ENCODE data around the gene UBIAD1. TPM values are rescaled to one million over a fixed set of nuclear protein-coding genes. Genes with fewer than 3 reads are reported as not detected.

The UBIAD1 gene
- total and polyA plus RNA-seq, 2 donors (not counting 1 experiment from before 2014, with no cell fraction given): 17.8 to 28.1 TPM

DNA sequence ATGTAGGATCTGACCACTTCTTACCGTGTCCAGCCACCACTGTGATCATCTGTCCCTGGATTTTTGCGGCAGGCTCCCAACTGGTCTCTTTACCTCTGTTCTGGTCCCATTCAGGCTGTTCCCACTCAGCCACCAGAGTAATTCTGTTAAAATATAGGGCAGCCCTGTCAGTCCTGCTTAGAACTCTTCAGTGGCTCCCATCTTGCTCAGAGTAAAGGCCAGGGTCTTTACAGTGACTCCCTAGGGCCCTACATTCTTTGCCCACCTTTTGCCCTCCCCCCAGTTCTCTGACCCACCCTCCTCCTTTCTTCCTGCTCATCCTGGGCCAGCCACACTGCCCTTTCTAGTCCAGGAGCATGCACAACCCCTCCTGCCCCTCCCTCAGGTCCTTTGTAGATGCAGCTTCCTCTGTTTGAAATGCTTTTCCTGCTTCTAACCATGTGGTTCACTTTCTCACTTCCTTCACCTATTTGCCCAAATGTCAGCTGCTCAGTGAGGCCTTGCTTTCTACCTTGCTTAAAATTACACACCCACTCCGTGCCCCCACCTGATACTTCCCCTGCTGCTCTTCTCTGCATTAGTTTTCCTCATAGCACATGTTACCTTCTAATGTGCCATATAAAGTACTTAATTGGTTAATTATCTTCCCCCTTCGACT is 7.8 kb downstream of the UBIAD1 start:
- Histone ChIP-seq H3K79me2 (ENCODE audit: control insufficient read depth, insufficient read depth, low read length) (peaks cover 89% of the 10 kb centered on the region), H3K27ac (ENCODE audit: low read length in 2 of 2) (peak overlapping the region; percentile 58 to 68), H3K27me3 (replicated peaks in 1 of 4; ENCODE audit: control extremely low read depth in 1 of 4, control insufficient read depth in 3 of 4, insufficient read depth in 4 of 4, low read length in 3 of 4) (no peaks in the 10 kb centered on the region), H3K4me2 (replicated peaks; ENCODE audit: low read depth, low read length, poor library complexity, severe bottlenecking) (peak overlapping the region; percentile 69), H3K9ac (ENCODE audit: low read length) (peak overlapping the region; percentile 33), H3K9me3 (ENCODE audit: control extremely low read depth in 1 of 3, control insufficient read depth in 2 of 3, insufficient read depth in 1 of 3, low read length in 2 of 3) (no peaks in the 10 kb centered on the region), H4K20me1 (ENCODE audit: control insufficient read depth, insufficient read depth, low read length, poor library complexity, severe bottlenecking) (peaks cover 5% of the 10 kb centered on the region), H3K36me3 (replicated peaks in 1 of 2; ENCODE audit: control extremely low read depth in 1 of 2, control insufficient read depth in 1 of 2, extremely low read depth in 1 of 2, insufficient read depth in 2 of 2, low read length in 1 of 2) (peaks cover 0 to 43% of the 10 kb centered on the region in 2 experiments), H2AFZ (ENCODE audit: insufficient read depth, low read depth, low read length, poor library complexity, severe bottlenecking) (peak overlapping the region; percentile 60), H3K4me3 (ENCODE audit: control extremely low read depth in 1 of 5, extremely low read depth in 1 of 5, insufficient read depth in 1 of 5, low read depth in 2 of 5, low read length in 4 of 5) (peak overlapping the region in 2 of 5 experiments; percentile 20 to 48), H3K4me1 (ENCODE audit: control insufficient read depth in 2 of 2, insufficient read depth in 2 of 2, low read length in 2 of 2) (peaks cover 55 to 57% of the 10 kb centered on the region in 2 donors)
- Mint-ChIP-seq H3K4me3 (peak overlapping the region; percentile 68), H3K27me3 (no peaks in the 10 kb centered on the region), H3K27ac (peak overlapping the region; percentile 94), H3K9me3 (ENCODE audit: insufficient read depth) (no peaks in the 10 kb centered on the region), H3K4me1 (peaks cover 62% of the 10 kb centered on the region)
- DNase-seq (peak; percentile 73), ATAC-seq (ENCODE audit: low read depth) (peak; percentile 95)
- 63% methylated on average over 3 of the region's 4 CpGs for WGBS (ENCODE audit: insufficient coverage)
- intact Hi-C loops (cut with micrococcal nuclease): no loop called here
- ChIA-PET POLR2A (interaction anchor here (0.7 to 1.2 kb wide), 2 partner anchors 19 to 384 kb away, joined by 8 to 9 read pairs; partner anchors contain the start of genes FBXO6 and MTOR), CTCF (interaction anchor here (0.5 to 2.0 kb wide), 7 partner anchors 18 to 401 kb away, joined by 3 to 9 read pairs (median 3); partner anchors contain the start of gene MTOR)
- TF ChIP-seq CTCF (IDR thresholded peaks at IDR 0.05) (no peak), EZH2 (IDR thresholded peaks at IDR 0.05; ENCODE audit: borderline replicate concordance, insufficient read depth, low read depth, low read length, poor library complexity, severe bottlenecking) (no peak)
